B cell (primary cell): Measurements from ENCODE around the gene PHF12.

Experiments
- CTCF ChIP-seq: fragments of 200-600 bp; IDR thresholded peaks from one replicate; pipeline ENCODE4 v1.8.0; 2022; ENCODE audit warnings: antibody characterized with exemption, mild to moderate bottlenecking
- EZH2 ChIP-seq: IDR thresholded peaks from 2 replicates; pipeline ENCODE4 v1.6.1; 2012; ENCODE audit warnings: borderline replicate concordance, low read depth, mild to moderate bottlenecking, moderate library complexity, low read length; ENCODE audit not compliant: insufficient read depth, poor library complexity, severe bottlenecking

DNA sequence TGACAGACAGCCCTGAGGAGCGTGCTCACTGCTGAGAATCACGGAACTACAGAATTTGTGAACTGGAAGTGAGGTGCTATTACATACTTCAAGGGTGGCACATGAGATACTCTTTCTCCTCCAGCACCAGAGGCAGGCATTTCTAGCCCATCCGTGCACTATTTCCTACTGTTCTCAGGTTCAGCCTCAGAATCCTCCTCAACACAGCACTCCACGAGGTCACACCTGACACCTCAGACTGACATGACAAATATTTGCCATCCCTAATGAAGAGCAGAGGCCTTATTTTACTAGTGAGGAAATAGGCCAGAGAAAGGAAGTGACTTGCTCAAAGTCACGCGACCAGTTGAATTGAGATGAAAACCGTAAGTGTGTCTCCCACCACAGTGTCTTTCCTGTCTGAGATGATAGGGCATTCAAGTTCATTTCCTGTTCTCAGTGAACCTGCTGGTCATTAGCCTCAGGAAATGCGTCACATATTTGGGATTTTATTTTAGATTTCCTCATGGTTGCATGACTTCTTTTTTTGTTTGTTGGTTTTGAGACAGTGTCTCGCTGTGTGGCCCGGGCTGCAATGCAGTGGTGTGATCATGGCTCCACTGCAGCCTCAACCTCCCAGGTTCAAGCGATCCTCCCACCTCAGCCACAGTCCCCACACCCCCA, 30.9 kb upstream of the PHF12 start:
- TF ChIP-seq EZH2 (no peak), CTCF (no peak)
